Coronary artery (tissue), 2 donors: ENCODE data around the gene PLRG1.

Source experiments
- DNase-seq: peaks from one replicate; pipeline ENCODE4 v3.0.0-alpha.2; 2017; ENCODE audit warnings: low spot score
- H3K27ac ChIP-seq, 2 donors: fragments of 200-600 bp; sonication (generic); one replicate each; pipeline ENCODE4 v1.5.1; 2016 to 2019
- H3K4me3 ChIP-seq: fragments of 200-600 bp; sonication (generic); 2 replicates; pipeline ENCODE4 v1.5.1; 2016; ENCODE audit warnings: mild to moderate bottlenecking, moderate library complexity
- TF ChIP-seq, protein P1 (sequence below): fragments of 200-600 bp; sonication (generic); IDR thresholded peaks from one replicate; pipeline ENCODE4 v1.5.1; 2019; ENCODE audit warnings: antibody characterized with exemption

The PLRG1 gene

DNA sequence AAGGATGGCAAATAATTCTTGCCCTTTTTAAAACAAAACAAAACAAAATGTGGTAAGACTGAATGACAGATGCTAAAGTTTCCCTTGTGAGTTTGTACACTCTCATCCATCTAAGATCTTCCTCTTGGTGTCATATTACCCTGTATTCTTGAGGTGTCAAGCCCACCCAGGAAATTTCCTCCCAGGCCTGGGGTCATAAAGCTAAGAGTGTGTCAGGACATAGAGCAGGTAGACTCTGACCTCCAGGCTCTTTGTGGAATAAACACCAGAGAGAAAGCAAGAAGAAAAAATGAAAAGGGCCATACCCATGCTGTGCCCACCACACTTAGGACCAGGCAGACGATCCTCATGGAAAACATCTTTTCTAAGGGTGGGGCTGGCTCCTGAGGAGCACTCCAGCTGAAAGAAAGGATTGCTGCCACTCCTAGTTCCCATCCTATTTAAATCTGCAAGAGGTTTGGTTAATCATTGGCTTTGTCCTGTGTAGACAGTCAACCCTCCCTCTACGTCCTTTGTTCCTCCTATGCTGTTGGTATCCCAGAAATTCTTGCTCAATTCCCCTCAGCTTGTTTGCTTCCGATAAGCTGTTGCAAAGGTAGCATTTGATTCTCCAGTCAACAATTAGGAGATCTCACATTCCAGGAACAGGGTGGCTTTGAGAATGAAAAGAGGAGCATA lies 40.3 kb upstream of the PLRG1 start, which contains the start of gene FGA:
Gene FGA (minus strand): TSS at position 414 of the 678 bp plus-strand sequence. CDS start 55 bp downstream, at position 359.
- H3K27ac ChIP-seq = no peak within 1 kb of the TSS
- TF ChIP-seq, protein P1, sequence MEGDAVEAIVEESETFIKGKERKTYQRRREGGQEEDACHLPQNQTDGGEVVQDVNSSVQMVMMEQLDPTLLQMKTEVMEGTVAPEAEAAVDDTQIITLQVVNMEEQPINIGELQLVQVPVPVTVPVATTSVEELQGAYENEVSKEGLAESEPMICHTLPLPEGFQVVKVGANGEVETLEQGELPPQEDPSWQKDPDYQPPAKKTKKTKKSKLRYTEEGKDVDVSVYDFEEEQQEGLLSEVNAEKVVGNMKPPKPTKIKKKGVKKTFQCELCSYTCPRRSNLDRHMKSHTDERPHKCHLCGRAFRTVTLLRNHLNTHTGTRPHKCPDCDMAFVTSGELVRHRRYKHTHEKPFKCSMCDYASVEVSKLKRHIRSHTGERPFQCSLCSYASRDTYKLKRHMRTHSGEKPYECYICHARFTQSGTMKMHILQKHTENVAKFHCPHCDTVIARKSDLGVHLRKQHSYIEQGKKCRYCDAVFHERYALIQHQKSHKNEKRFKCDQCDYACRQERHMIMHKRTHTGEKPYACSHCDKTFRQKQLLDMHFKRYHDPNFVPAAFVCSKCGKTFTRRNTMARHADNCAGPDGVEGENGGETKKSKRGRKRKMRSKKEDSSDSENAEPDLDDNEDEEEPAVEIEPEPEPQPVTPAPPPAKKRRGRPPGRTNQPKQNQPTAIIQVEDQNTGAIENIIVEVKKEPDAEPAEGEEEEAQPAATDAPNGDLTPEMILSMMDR = no peak
- DNase-seq = no peak
- no peak within 1 kb of the TSS for H3K4me3 ChIP-seq

- H3K4me3 ChIP-seq = no peak overlapping the region
- TF ChIP-seq, protein P1 = no peak
- DNase-seq = no peak
- H3K27ac ChIP-seq = no peak overlapping the region
Measured at GRCh38 chr4:154589296-154590197, 39.3 kb upstream of the PLRG1 start.

GRCh38 chr4:154588198-154588597 lies 38.0 kb upstream of the PLRG1 start:
- TF ChIP-seq, protein P1 = no peak
- DNase-seq = no peak
- H3K27ac ChIP-seq = no peak overlapping the region
- no peak overlapping the region for H3K4me3 ChIP-seq

DNA sequence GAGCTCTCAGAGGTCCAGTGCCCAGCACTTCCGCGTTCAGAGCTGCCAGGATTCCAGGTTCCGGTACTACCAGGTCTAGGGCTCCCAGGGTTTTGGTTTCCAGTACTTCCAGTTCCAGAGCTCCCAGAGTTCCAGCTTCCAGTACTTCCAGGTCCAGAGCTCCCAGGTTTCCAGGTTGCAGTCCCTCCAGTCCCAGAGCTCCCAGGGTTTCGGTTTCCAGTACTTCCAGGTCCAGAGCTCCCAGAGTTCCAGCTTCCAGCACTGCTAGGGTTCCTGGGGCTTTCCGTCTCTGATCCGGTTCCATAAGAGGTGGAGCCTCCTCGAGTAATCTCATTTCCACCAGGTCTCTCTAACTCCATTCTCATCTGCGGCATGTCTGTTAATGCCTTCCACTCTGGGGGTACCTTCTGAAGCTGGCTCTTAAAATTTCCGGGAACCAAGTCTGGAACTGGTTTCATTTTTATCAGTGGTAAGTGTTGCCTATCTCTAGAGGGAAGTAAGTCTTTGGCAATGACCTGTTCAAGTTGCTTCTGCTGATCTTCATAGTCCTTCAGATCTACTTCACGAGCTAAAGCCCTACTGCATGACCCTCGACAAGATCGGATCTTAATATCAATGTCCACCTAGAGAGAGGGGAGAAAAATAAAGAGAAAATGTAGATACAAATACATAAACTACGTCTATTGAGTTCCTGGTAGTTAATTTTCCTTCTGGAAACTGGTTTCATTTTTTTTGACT lies 36.3 kb upstream of the PLRG1 start:
- TF ChIP-seq, protein P1 = no peak
- Histone ChIP-seq H3K27ac (no peak overlapping the region), H3K4me3 (no peak overlapping the region)
- DNase-seq = no peak

GRCh38 chr4:154585369-154586018 lies 35.3 kb upstream of the PLRG1 start:
- no peak overlapping the region for H3K27ac ChIP-seq

GRCh38 chr4:154584259-154584658 lies 34.1 kb upstream of the PLRG1 start:
- H3K27ac ChIP-seq = no peak overlapping the region
- no peak for DNase-seq
- no peak overlapping the region for H3K4me3 ChIP-seq
- TF ChIP-seq, protein P1 = no peak

More at GRCh38 chr4:154585369-154586018, 35.3 kb upstream of the PLRG1 start:
- H3K4me3 ChIP-seq = no peak overlapping the region
- TF ChIP-seq, protein P1 = no peak
- no peak for DNase-seq
